HG03139 (cell line): ENCODE data around the gene HCRT.
"Not testable (repeated sequence)": the region's sequence is repeated elsewhere in the genome, so short reads cannot be mapped to it uniquely, and the experiment has no call there.

ENCODE experiments used
- ATAC-seq: cut with Tn5 transposase; IDR thresholded peaks from one replicate; pipeline ENCODE4 v1.9.1; 2021; ENCODE audit not compliant: unreplicated experiment

HCRT gene

GRCh38 chr17:42184713-42185620 lies at the start of gene HCRT:
TSS of gene HCRT (minus strand) at chr17:42185452. CDS start at chr17:42185365, 87 bp downstream.
- ATAC-seq = no peak

GRCh38 chr17:42233994-42234393 lies 48.7 kb upstream of the HCRT start:
- no peak for ATAC-seq

- no peak for ATAC-seq
Measured at GRCh38 chr17:42233156-42233555, 47.9 kb upstream of the HCRT start.

- ATAC-seq = no peak
Measured at GRCh38 chr17:42230225-42230624, 45.0 kb upstream of the HCRT start.

- no peak for ATAC-seq
Measured at GRCh38 chr17:42227849-42228700, 42.8 kb upstream of the HCRT start.

GRCh38 chr17:42225646-42226045 lies 40.4 kb upstream of the HCRT start:
- no peak for ATAC-seq

- no peak for ATAC-seq
Measured at GRCh38 chr17:42224651-42225050, 39.4 kb upstream of the HCRT start.

GRCh38 chr17:42221886-42222745 lies 36.9 kb upstream of the HCRT start:
- no peak for ATAC-seq

- ATAC-seq = not testable (repeated sequence)
Measured at GRCh38 chr17:42219280-42219679, 34.0 kb upstream of the HCRT start.

- ATAC-seq = no peak
Measured at GRCh38 chr17:42214156-42214555, 28.9 kb upstream of the HCRT start.

- ATAC-seq = no peak
Measured at GRCh38 chr17:42212382-42212781, 27.1 kb upstream of the HCRT start.

- not testable (repeated sequence) for ATAC-seq
Measured at GRCh38 chr17:42211921-42212341, 26.7 kb upstream of the HCRT start.

- ATAC-seq = no peak
Measured at GRCh38 chr17:42210046-42210445, 24.8 kb upstream of the HCRT start.

- not testable (repeated sequence) for ATAC-seq
Measured at GRCh38 chr17:42206153-42206612, 20.9 kb upstream of the HCRT start.

- ATAC-seq = no peak
Measured at GRCh38 chr17:42203354-42203753, 18.1 kb upstream of the HCRT start.

GRCh38 chr17:42202696-42203095 lies 17.4 kb upstream of the HCRT start:
- no peak for ATAC-seq

GRCh38 chr17:42202159-42202558 lies 16.9 kb upstream of the HCRT start:
- ATAC-seq = no peak

- no peak for ATAC-seq
Measured at GRCh38 chr17:42201458-42201772, 16.2 kb upstream of the HCRT start.

GRCh38 chr17:42200706-42201457 lies 15.6 kb upstream of the HCRT start:
- ATAC-seq = no peak

GRCh38 chr17:42199416-42200011 lies 14.3 kb upstream of the HCRT start:
- ATAC-seq = no peak
